OCI-LY7 (cell line): ENCODE data around the gene JAZF1. TPM values are rescaled to one million over a fixed set of nuclear protein-coding genes. Genes with fewer than 3 reads are reported as not detected.

Experiments
- BruUV-seq: library from RNA; stranded (reverse); fragments of 400-500 nt; replicated peaks from 2 replicates; lab custom pipeline; 2021; lab: Mats Ljungman, UMichigan
- CTCF ChIA-PET: fragments of 300-600 bp; sonication (Branson Sonifier 250); formaldehyde crosslinking; loops from one replicate; lab custom pipeline; 2022; ENCODE audit warnings: antibody characterized with exemption; ENCODE audit not compliant: unreplicated experiment; lab: Charles Lee
- POLR2A ChIA-PET: fragments of 300-600 bp; sonication (Branson Sonifier 250); formaldehyde crosslinking; loops from one replicate; lab custom pipeline; 2022; ENCODE audit warnings: antibody characterized with exemption; lab: Charles Lee
- DNase-seq: peaks from one replicate; pipeline ENCODE4 v3.0.0-alpha.2; 2015; ENCODE audit warnings: low spot score
- H2AFZ ChIP-seq: fragments of 200-600 bp; sonication (generic), shearing (Covaris generic); 2 replicates; pipeline ENCODE4 v1.6.1; 2014; ENCODE audit warnings: mild to moderate bottlenecking, antibody characterized with exemption, low read length, moderate library complexity
- H3K27ac ChIP-seq: fragments of 200-600 bp; sonication (generic); 2 replicates; pipeline ENCODE4 v1.5.1; 2014; ENCODE audit warnings: mixed run types, low read depth, mild to moderate bottlenecking, moderate library complexity, low read length, inconsistent platforms; ENCODE audit not compliant: poor library complexity, severe bottlenecking
- H3K36me3 ChIP-seq: fragments of 200-600 bp; sonication (generic); 2 replicates; pipeline ENCODE4 v1.6.1; 2014; ENCODE audit warnings: mild to moderate bottlenecking, antibody characterized with exemption, low read length, moderate library complexity, mixed read lengths; ENCODE audit not compliant: insufficient read depth
- H3K4me1 ChIP-seq: fragments of 200-600 bp; sonication (generic); 2 replicates; pipeline ENCODE4 v1.5.1; 2014; ENCODE audit warnings: mild to moderate bottlenecking, low read length; ENCODE audit not compliant: insufficient read depth, poor library complexity, severe bottlenecking
- H3K4me2 ChIP-seq: fragments of 200-600 bp; sonication (generic); 2 replicates; pipeline ENCODE4 v1.6.1; 2014; ENCODE audit warnings: mild to moderate bottlenecking, low read length
- H3K4me3 ChIP-seq: fragments of 200-600 bp; sonication (generic); 2 replicates; pipeline ENCODE4 v1.5.1; 2014; ENCODE audit warnings: mild to moderate bottlenecking, low read depth, low read length; ENCODE audit not compliant: poor library complexity, severe bottlenecking
- H3K79me2 ChIP-seq: fragments of 200-600 bp; sonication (generic); 2 replicates; pipeline ENCODE4 v1.6.1; 2016; ENCODE audit warnings: low read depth, mild to moderate bottlenecking, low read length, moderate library complexity, mixed read lengths; ENCODE audit not compliant: insufficient read depth
- H3K9me2 ChIP-seq: fragments of 200-600 bp; sonication (generic); 2 replicates; pipeline ENCODE4 v1.6.1; 2016; ENCODE audit warnings: mild to moderate bottlenecking, low read length, mixed read lengths; ENCODE audit not compliant: insufficient read depth
- H3K9me3 ChIP-seq: fragments of 200-600 bp; sonication (generic); 2 replicates; pipeline ENCODE4 v1.6.1; 2014; ENCODE audit warnings: mild to moderate bottlenecking, mixed run types, low read length, mixed read lengths
- H4K20me1 ChIP-seq: fragments of 200-600 bp; sonication (generic); 2 replicates; pipeline ENCODE4 v1.6.1; 2014; ENCODE audit warnings: mild to moderate bottlenecking, antibody characterized with exemption, low read length, moderate library complexity, mixed read lengths; ENCODE audit not compliant: insufficient read depth
- EZH2phosphoT487 ChIP-seq: fragments of 200-600 bp; sonication (generic); IDR thresholded peaks from 2 replicates; pipeline ENCODE4 v1.6.1; 2018; ENCODE audit warnings: low read depth, borderline replicate concordance, mild to moderate bottlenecking, mixed run types, antibody characterized with exemption, low read length, moderate library complexity, mixed read lengths
- intact Hi-C: fragments of 100-400 bp; cut with micrococcal nuclease; formaldehyde crosslinking; loops from one replicate; pipeline ENCODE4 v1.10.0; 2022; ENCODE audit not compliant: unreplicated experiment
- total RNA-seq, 2 experiments: library from RNA; depleted of rRNA in 1 of 2; stranded (reverse); fragments of >200 nt in 1 of 2; shearing (Covaris generic) in 1 of 2; gene quantifications; 2 replicates each; pipeline ENCODE4 v1.2.3, GENCODE V29; 2014 to 2022
- TF ChIP-seq, protein P1 (sequence below): fragments of 200-600 bp; sonication (generic); conservative IDR thresholded peaks from 2 replicates; pipeline ENCODE4 v1.5.1; 2014; ENCODE audit warnings: mild to moderate bottlenecking, antibody characterized with exemption, low read length, moderate library complexity, mixed read lengths

The JAZF1 gene
- total RNA-seq, 2 experiments from 2014 or later: 6.3 to 25.0 TPM

DNA sequence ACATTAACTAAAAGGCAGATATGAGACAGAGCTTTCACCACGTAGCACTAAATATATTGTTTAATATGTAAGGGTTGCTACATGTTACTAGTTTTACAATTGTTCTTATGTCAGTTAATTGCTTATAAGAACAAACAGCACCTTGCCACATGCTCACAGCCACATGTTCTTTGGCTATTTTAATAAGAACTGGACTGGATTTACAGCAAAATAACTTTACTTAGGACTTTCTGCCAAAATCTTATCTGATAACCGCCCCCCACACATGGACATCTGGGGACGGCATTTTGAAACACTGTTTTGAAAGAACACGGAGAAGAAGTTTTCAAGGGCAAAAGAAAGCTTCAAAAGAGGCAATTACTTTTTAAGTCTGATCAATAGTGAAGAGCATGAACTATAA, 45.3 kb downstream of the JAZF1 start:
- CTCF ChIA-PET: no interaction called here
- Histone ChIP-seq H3K4me1 (no peaks in the 10 kb centered on the region), H3K9me2 (no peaks in the 10 kb centered on the region), H3K9me3 (no peaks in the 10 kb centered on the region), H2AFZ (no peak overlapping the region), H3K4me2 (no peak overlapping the region), H3K4me3 (no peak overlapping the region), H4K20me1 (no peaks in the 10 kb centered on the region), H3K79me2 (peaks cover 6% of the 10 kb centered on the region; the same call in 1 of the 2 replicates), H3K36me3 (no peaks in the 10 kb centered on the region), H3K27ac (no peak overlapping the region)
- no peak for DNase-seq
- POLR2A ChIA-PET: interaction anchor here (0.5 to 1.3 kb wide), 3 partner anchors 33 to 453 kb away, joined by 3 read pairs; no protein-coding TSS in a partner anchor
- no TSS peak for BruUV-seq
- TF ChIP-seq EZH2phosphoT487: no peak
- TF ChIP-seq, protein P1, sequence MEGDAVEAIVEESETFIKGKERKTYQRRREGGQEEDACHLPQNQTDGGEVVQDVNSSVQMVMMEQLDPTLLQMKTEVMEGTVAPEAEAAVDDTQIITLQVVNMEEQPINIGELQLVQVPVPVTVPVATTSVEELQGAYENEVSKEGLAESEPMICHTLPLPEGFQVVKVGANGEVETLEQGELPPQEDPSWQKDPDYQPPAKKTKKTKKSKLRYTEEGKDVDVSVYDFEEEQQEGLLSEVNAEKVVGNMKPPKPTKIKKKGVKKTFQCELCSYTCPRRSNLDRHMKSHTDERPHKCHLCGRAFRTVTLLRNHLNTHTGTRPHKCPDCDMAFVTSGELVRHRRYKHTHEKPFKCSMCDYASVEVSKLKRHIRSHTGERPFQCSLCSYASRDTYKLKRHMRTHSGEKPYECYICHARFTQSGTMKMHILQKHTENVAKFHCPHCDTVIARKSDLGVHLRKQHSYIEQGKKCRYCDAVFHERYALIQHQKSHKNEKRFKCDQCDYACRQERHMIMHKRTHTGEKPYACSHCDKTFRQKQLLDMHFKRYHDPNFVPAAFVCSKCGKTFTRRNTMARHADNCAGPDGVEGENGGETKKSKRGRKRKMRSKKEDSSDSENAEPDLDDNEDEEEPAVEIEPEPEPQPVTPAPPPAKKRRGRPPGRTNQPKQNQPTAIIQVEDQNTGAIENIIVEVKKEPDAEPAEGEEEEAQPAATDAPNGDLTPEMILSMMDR: no peak
- intact Hi-C loops: no loop called here

DNA sequence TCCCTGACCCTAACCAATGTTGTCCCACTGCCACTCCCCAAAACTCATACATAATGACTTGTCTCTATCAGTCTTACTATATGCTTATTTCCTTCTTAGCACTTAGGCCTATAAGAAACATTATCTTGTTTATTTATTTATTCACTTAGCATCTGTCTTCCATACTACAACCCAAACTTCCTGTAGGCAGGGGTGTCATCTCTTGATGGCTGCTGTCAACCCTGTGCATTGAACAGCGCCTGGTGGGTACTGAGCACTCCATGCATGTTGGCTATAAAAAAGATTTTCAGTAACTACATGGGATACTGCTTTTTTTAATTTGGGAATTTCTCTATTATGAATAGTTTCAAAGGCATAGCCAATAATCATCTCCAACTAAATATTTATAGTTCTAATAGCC, 46.7 kb downstream of the JAZF1 start:
- intact Hi-C loops: no loop called here
- ChIA-PET CTCF (no interaction called here), POLR2A (interaction anchor here (0.6 to 1.3 kb wide), 2 partner anchors 60 to 1037 kb away, joined by 3 to 4 read pairs; no protein-coding TSS in a partner anchor)
- peaks cover 2% of the 10 kb centered on the region for H3K4me1 ChIP-seq
- no peak overlapping the region for H2AFZ ChIP-seq
- no peak for DNase-seq
- no peaks in the 10 kb centered on the region for H3K9me3 ChIP-seq
- H3K79me2 ChIP-seq: peaks cover 6% of the 10 kb centered on the region; the same call in 1 of the 2 replicates
- no peaks in the 10 kb centered on the region for H3K36me3 ChIP-seq
- BruUV-seq: no TSS peak
- H3K4me3 ChIP-seq: no peak overlapping the region
- H3K9me2 ChIP-seq: no peaks in the 10 kb centered on the region
- H3K27ac ChIP-seq: no peak overlapping the region
- TF ChIP-seq EZH2phosphoT487: no peak
- TF ChIP-seq, protein P1: no peak
- no peaks in the 10 kb centered on the region for H4K20me1 ChIP-seq
- no peak overlapping the region for H3K4me2 ChIP-seq
